ENCODE results near the gene EREG.

- TF ChIP-seq KDM5A (IDR thresholded peaks at IDR 0.05) (no peak), REST (IDR thresholded peaks at IDR 0.05) (no peak), RFX5 (IDR thresholded peaks at IDR 0.05) (no peak), CTCF (IDR thresholded peaks at IDR 0.05) (no peak), MAX (IDR thresholded peaks at IDR 0.05) (no peak), NFE2L2 (conservative IDR thresholded peaks at IDR 0.05; ENCODE audit: low read length) (no peak), HES2 (IDR thresholded peaks at IDR 0.05) (no peak), POLR2A (IDR thresholded peaks at IDR 0.05; ENCODE audit: low read length) (no peak), CEBPB (IDR thresholded peaks at IDR 0.05) (no peak), EP300 (IDR thresholded peaks at IDR 0.05) (no peak), CHD2 (IDR thresholded peaks at IDR 0.05; ENCODE audit: low read length, partially characterized antibody) (no peak), SMC3 (IDR thresholded peaks at IDR 0.05) (no peak)
These were observed 47.2 kb upstream of the EREG start for GRCh38 chr4:74317616-74318246.

Measured in A549 (cell line).